Measurements from ENCODE around the gene ZNF350. TPM values are rescaled to one million over a fixed set of nuclear protein-coding genes. Genes with fewer than 3 reads are reported as not detected.
"Not testable (repeated sequence)": the region's sequence is repeated elsewhere in the genome, so short reads cannot be mapped to it uniquely, and the experiment has no call there.

The ZNF350 gene
- total RNA-seq, result 10 to 100 TPM; 10.5 to 11.1 TPM

DNA sequence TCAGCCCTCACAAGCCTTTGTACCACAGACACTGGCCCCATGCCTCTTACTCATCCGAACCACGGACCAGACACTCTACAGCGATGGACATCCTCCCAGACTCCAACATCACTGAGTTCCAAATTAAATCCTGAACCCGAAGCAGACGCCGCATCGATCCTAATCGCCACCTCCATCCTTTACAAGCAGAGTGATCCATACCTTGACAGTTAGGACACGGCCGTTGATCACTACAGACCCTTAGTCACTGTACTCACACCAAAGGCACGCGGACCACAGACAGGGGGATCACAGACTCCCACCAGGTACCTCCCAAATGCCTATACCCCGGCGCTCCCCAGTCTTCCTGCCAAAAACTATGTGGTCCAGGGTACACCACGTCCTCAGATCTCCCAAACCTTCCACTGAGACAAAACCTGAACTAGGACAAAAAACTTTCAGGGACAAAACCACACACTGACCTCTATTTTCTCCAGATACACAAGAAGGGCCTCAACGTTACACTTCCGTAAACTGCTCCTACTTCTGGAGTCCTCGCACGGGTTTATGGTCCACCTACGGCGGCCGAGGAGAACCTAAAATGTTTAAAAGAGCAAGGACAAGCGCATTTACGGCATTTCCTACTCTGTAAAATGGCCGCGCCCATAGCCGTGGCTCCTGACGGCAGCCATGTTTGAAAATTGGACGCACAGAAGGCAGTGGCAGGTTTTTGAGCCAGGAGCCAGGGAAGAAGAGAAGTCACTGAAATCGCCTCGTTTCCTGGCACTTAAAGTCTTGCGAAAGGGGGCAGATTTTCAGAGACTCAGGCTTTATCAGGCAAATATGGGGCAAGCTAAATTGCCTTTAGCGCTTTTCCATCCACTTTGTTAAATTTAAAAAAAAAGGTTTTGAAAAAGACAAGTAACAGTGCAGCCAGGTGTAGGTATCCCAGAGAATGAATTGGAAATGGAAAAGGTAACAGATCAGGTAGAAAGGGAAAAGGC, at the start of gene ZNF350:
TSS of gene ZNF350 (minus strand) at position 532 of the 983 bp plus-strand sequence. CDS start 12,480 bp downstream, outside the sequence.
- peak; percentile 99 for DNase-seq
- H3K36me3 ChIP-seq, result no peaks in the 10 kb centered on the region
- H3K4me3 ChIP-seq, result peak within 1 kb of the TSS; percentile 69
- H3K4me1 ChIP-seq, result no peaks in the 10 kb centered on the region
- H3K27ac ChIP-seq, result no peak within 1 kb of the TSS
- H3K9ac ChIP-seq (ENCODE audit: low read depth in 2 of 2, low read length in 2 of 2), result peak within 1 kb of the TSS; percentile 89 to 95
- TF ChIP-seq, protein P1, sequence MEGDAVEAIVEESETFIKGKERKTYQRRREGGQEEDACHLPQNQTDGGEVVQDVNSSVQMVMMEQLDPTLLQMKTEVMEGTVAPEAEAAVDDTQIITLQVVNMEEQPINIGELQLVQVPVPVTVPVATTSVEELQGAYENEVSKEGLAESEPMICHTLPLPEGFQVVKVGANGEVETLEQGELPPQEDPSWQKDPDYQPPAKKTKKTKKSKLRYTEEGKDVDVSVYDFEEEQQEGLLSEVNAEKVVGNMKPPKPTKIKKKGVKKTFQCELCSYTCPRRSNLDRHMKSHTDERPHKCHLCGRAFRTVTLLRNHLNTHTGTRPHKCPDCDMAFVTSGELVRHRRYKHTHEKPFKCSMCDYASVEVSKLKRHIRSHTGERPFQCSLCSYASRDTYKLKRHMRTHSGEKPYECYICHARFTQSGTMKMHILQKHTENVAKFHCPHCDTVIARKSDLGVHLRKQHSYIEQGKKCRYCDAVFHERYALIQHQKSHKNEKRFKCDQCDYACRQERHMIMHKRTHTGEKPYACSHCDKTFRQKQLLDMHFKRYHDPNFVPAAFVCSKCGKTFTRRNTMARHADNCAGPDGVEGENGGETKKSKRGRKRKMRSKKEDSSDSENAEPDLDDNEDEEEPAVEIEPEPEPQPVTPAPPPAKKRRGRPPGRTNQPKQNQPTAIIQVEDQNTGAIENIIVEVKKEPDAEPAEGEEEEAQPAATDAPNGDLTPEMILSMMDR (IDR thresholded peaks at IDR 0.05), result no peak
- no peaks in the 10 kb centered on the region for H3K27me3 ChIP-seq
- H3K9me3 ChIP-seq, result peaks cover 2% of the 10 kb centered on the region
- intact Hi-C loops (cut with DNase I), result loop anchor here (10.0 kb wide), 1 partner anchor 62 kb away; the partner anchor contains the start of gene ZNF613

DNA sequence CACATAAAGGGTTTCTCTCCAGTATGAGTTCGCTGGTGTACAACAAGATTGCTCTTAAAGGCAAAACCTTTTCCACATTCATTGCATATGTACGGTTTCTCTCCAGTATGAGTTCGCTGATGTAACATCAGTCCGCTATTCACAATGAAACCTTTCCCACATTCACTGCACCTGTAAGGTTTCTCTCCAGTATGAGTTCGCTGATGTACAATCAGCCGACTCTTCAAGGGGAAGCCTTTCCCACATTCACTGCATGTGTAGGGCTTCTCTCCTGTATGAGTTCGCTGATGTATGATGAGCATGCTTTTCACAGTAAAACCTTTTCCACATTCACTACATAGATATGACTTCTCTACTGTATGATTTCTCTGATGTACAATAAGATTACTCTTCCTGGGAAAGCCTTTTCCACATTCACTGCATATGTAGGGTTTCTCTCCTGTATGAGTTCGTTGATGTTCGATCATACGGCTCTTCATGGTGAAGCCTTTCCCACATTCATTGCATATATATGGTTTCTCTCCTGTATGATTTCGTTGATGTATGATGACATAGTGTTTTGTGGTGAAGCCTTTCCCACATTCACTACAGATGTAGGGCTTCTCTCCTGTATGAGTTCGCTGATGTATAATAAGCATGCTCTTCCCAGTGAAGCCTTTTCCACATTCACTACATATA, 47.5 kb upstream of the ZNF350 start:
- Histone ChIP-seq H3K36me3 (peaks cover 19% of the 10 kb centered on the region), H3K27me3 (no peaks in the 10 kb centered on the region), H3K4me3 (no peak overlapping the region), H3K9me3 (no peaks in the 10 kb centered on the region), H3K9ac (ENCODE audit: low read depth in 2 of 2, low read length in 2 of 2) (no peak overlapping the region), H3K4me1 (no peaks in the 10 kb centered on the region), H3K27ac (no peak overlapping the region)
- TF ChIP-seq, protein P1 (IDR thresholded peaks at IDR 0.05), result no peak
- no peak for DNase-seq
- intact Hi-C loops (cut with DNase I), result no loop called here

DNA sequence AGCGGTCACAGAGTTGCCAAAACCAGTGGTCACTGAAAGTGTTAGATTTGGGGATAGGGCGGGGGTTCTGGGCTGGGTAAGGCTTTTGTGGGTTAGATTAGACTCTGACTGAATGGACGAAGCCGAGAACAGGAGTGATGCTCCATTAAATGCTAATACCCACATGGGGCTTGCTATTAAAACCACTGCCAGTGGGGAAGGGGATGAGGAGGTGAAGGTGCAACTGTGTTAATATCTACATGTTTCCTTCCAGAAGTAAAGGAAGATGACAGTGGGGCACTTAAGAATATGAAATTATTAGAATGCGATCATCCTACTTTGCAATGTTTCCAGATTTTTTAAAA, 42.1 kb upstream of the ZNF350 start:
- no peak for DNase-seq
- Histone ChIP-seq H3K4me1 (no peaks in the 10 kb centered on the region), H3K27me3 (no peaks in the 10 kb centered on the region), H3K27ac (peak overlapping the region; percentile 80), H3K9me3 (no peaks in the 10 kb centered on the region), H3K9ac (ENCODE audit: low read depth in 2 of 2, low read length in 2 of 2) (peak overlapping the region; percentile 78 to 94), H3K4me3 (peak overlapping the region; percentile 54), H3K36me3 (peaks cover 12% of the 10 kb centered on the region)
- intact Hi-C loops (cut with DNase I), result no loop called here
- TF ChIP-seq, protein P1 (IDR thresholded peaks at IDR 0.05), result no peak

DNA sequence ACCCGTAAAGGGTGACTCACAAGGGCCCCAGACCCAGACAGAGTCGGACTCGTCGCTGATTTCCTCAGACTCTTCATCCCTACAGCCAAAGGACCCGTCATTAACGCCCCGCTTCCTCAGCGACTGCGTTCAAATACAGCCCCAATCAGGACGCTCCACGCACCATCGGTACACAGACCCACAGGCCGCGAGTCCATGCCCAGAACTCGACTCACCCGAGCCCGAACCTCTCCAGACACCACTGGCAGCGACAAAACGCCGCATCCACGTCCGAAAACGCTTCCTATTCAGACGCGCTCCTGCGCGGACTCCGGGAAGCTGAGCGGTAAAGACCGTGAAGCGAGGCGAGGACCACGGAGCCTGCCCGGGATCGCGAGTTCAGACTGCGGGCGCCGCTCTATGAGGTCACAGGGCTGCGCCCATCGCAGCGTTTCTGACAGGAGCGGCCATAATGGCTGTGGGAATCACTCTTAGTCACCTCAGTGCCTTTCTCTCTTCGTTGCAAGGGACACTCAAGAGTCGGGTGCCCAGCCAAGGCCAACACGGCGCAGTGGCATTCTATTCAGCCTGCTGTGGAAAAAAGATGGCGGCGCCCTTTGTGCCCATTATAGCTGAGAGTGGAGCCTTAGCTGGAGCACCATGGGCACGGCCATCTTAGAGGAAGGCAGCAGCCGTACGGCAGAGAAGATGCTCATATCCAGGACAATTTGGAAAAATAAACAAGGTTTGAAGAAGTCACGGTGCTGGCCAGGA, 41.6 kb upstream of the ZNF350 start, which contains the start of gene ZNF614:
TSS of gene ZNF614 (minus strand) at position 353 of the 753 bp plus-strand sequence. CDS start 2,634 bp downstream, outside the sequence.
- peaks cover 12% of the 10 kb centered on the region for H3K36me3 ChIP-seq
- no peaks in the 10 kb centered on the region for H3K9me3 ChIP-seq
- H3K4me1 ChIP-seq, result no peaks in the 10 kb centered on the region
- H3K27me3 ChIP-seq, result no peaks in the 10 kb centered on the region
- peak; percentile 87 for DNase-seq
- intact Hi-C loops (cut with DNase I), result no loop called here
- H3K27ac ChIP-seq, result peak within 1 kb of the TSS; percentile 80
- peak within 1 kb of the TSS; percentile 54 for H3K4me3 ChIP-seq
- H3K9ac ChIP-seq (ENCODE audit: low read depth in 2 of 2, low read length in 2 of 2), result peak within 1 kb of the TSS; percentile 78 to 94
- TF ChIP-seq, protein P1 (IDR thresholded peaks at IDR 0.05), result no peak

DNA sequence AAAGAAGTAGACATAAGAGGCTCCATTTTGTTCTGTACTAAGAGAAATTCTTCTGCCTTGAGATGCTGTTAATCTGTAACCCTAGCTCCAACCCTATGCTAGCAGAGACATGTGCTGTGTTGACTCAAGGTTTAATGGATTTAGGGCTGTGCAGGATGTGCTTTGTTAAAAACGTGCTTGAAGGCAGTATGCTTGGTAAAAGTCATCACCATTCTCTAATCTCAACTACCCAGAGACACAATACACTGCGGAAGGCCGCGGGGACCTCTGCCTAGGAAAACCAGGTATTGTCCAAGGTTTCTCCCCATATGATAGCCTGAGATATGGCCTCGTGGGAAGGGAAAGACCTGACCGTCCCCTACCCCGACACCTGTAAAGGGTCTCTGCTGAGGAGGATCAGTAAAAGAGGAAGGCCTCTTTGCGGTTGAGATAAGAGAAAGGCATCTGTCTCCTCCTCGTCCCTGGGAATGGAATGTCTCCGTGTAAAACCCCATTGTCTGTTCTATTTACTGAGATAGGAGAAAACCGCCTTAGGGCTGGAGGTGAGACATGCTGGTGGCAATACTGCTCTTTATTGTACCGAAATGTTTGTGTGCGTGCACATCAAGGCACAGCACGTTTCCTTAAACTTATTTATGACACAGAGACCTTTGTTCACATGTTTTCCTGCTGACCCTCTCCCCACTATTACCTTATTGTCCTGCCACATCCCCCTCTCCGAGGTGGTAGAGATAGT, 39.8 kb upstream of the ZNF350 start:
- H3K36me3 ChIP-seq, result peaks cover 12% of the 10 kb centered on the region
- H3K9ac ChIP-seq (ENCODE audit: low read depth in 2 of 2, low read length in 2 of 2); H3K4me1 ChIP-seq; DNase-seq; H3K27me3 ChIP-seq; H3K4me3 ChIP-seq; intact Hi-C loops (cut with DNase I); H3K9me3 ChIP-seq; H3K27ac ChIP-seq: not testable (repeated sequence)

DNA sequence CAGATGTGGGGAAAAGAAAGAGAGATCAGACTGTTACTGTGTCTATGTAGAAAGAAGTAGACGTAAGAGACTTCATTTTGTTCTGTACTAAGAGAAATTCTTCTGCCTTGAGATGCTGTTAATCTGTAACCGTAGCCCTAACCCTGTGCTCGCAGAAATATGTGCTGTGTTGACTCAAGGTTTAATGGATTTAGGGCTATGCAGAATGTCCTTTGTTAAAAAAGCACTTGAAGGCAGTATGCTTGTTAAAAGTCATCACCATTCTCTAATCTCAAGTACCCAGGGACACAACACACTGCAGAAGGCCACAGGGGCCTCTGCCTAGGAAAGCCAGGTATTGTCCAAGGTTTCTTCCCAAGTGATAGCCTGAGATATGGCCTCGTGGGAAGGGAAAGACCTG, 37.8 kb upstream of the ZNF350 start:
- H3K27me3 ChIP-seq; H3K4me3 ChIP-seq; H3K4me1 ChIP-seq; H3K27ac ChIP-seq; DNase-seq; H3K9me3 ChIP-seq; intact Hi-C loops (cut with DNase I); H3K9ac ChIP-seq (ENCODE audit: low read depth in 2 of 2, low read length in 2 of 2): not testable (repeated sequence)
- H3K36me3 ChIP-seq, result peaks cover 12% of the 10 kb centered on the region

All from colonic mucosa (tissue), 4 donors.